OCI-LY7 (cell line): Measurements from ENCODE around the gene IFI27L1. TPM values are rescaled to one million over a fixed set of nuclear protein-coding genes. Genes with fewer than 3 reads are reported as not detected.

Experiments used
- BruUV-seq: library from RNA; stranded (reverse); fragments of 400-500 nt; replicated peaks from 2 replicates; lab custom pipeline; 2021; lab: Mats Ljungman, UMichigan
- CTCF ChIA-PET: fragments of 300-600 bp; sonication (Branson Sonifier 250); formaldehyde crosslinking; loops from one replicate; lab custom pipeline; 2022; ENCODE audit warnings: antibody characterized with exemption; ENCODE audit not compliant: unreplicated experiment; lab: Charles Lee
- POLR2A ChIA-PET: fragments of 300-600 bp; sonication (Branson Sonifier 250); formaldehyde crosslinking; loops from one replicate; lab custom pipeline; 2022; ENCODE audit warnings: antibody characterized with exemption; lab: Charles Lee
- DNase-seq: peaks from one replicate; pipeline ENCODE4 v3.0.0-alpha.2; 2015; ENCODE audit warnings: low spot score
- H2AFZ ChIP-seq: fragments of 200-600 bp; sonication (generic), shearing (Covaris generic); 2 replicates; pipeline ENCODE4 v1.6.1; 2014; ENCODE audit warnings: mild to moderate bottlenecking, antibody characterized with exemption, low read length, moderate library complexity
- H3K27ac ChIP-seq: fragments of 200-600 bp; sonication (generic); 2 replicates; pipeline ENCODE4 v1.5.1; 2014; ENCODE audit warnings: mixed run types, low read depth, mild to moderate bottlenecking, moderate library complexity, low read length, inconsistent platforms; ENCODE audit not compliant: poor library complexity, severe bottlenecking
- H3K36me3 ChIP-seq: fragments of 200-600 bp; sonication (generic); 2 replicates; pipeline ENCODE4 v1.6.1; 2014; ENCODE audit warnings: mild to moderate bottlenecking, antibody characterized with exemption, low read length, moderate library complexity, mixed read lengths; ENCODE audit not compliant: insufficient read depth
- H3K4me1 ChIP-seq: fragments of 200-600 bp; sonication (generic); 2 replicates; pipeline ENCODE4 v1.5.1; 2014; ENCODE audit warnings: mild to moderate bottlenecking, low read length; ENCODE audit not compliant: insufficient read depth, poor library complexity, severe bottlenecking
- H3K4me2 ChIP-seq: fragments of 200-600 bp; sonication (generic); 2 replicates; pipeline ENCODE4 v1.6.1; 2014; ENCODE audit warnings: mild to moderate bottlenecking, low read length
- H3K4me3 ChIP-seq: fragments of 200-600 bp; sonication (generic); 2 replicates; pipeline ENCODE4 v1.5.1; 2014; ENCODE audit warnings: mild to moderate bottlenecking, low read depth, low read length; ENCODE audit not compliant: poor library complexity, severe bottlenecking
- H3K79me2 ChIP-seq: fragments of 200-600 bp; sonication (generic); 2 replicates; pipeline ENCODE4 v1.6.1; 2016; ENCODE audit warnings: low read depth, mild to moderate bottlenecking, low read length, moderate library complexity, mixed read lengths; ENCODE audit not compliant: insufficient read depth
- H3K9me2 ChIP-seq: fragments of 200-600 bp; sonication (generic); 2 replicates; pipeline ENCODE4 v1.6.1; 2016; ENCODE audit warnings: mild to moderate bottlenecking, low read length, mixed read lengths; ENCODE audit not compliant: insufficient read depth
- H3K9me3 ChIP-seq: fragments of 200-600 bp; sonication (generic); 2 replicates; pipeline ENCODE4 v1.6.1; 2014; ENCODE audit warnings: mild to moderate bottlenecking, mixed run types, low read length, mixed read lengths
- H4K20me1 ChIP-seq: fragments of 200-600 bp; sonication (generic); 2 replicates; pipeline ENCODE4 v1.6.1; 2014; ENCODE audit warnings: mild to moderate bottlenecking, antibody characterized with exemption, low read length, moderate library complexity, mixed read lengths; ENCODE audit not compliant: insufficient read depth
- EZH2phosphoT487 ChIP-seq: fragments of 200-600 bp; sonication (generic); IDR thresholded peaks from 2 replicates; pipeline ENCODE4 v1.6.1; 2018; ENCODE audit warnings: low read depth, borderline replicate concordance, mild to moderate bottlenecking, mixed run types, antibody characterized with exemption, low read length, moderate library complexity, mixed read lengths
- intact Hi-C: fragments of 100-400 bp; cut with micrococcal nuclease; formaldehyde crosslinking; loops from one replicate; pipeline ENCODE4 v1.10.0; 2022; ENCODE audit not compliant: unreplicated experiment
- total RNA-seq, 2 experiments: library from RNA; depleted of rRNA in 1 of 2; stranded (reverse); fragments of >200 nt in 1 of 2; shearing (Covaris generic) in 1 of 2; gene quantifications; 2 replicates each; pipeline ENCODE4 v1.2.3, GENCODE V29; 2014 to 2022
- TF ChIP-seq, protein P1 (sequence below): fragments of 200-600 bp; sonication (generic); conservative IDR thresholded peaks from 2 replicates; pipeline ENCODE4 v1.5.1; 2014; ENCODE audit warnings: mild to moderate bottlenecking, antibody characterized with exemption, low read length, moderate library complexity, mixed read lengths

IFI27L1 gene
- total RNA-seq, 2 experiments from 2014 or later, result 49.0 to 61.5 TPM

DNA sequence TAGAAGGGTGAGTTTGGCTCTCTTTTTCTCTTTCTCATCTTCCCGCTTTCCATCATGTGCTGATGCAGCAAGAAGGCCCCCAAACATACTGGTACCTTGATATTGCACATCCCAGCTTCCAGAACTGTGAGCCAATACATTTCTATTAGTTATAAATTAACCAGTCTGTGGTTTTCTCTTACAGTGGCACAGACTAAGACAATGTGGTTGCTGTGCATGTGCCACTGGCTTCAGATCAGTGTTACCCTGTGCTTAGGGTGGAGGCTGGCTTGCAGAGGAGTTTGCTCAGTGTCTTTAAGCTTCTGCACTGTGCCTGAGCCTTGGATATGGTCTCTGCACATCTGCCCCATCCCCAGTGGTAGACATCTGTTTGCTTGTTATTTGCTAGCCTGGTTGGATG is 42.8 kb downstream of the IFI27L1 start:
- CTCF ChIA-PET, result interaction anchor here (0.5 kb wide), 1 partner anchor 1112 kb away, joined by 5 read pairs; no protein-coding TSS in a partner anchor
- H3K9me3 ChIP-seq, result no peaks in the 10 kb centered on the region
- H3K27ac ChIP-seq, result no peak overlapping the region
- H3K36me3 ChIP-seq, result no peaks in the 10 kb centered on the region
- BruUV-seq, result no TSS peak
- TF ChIP-seq, protein P1, sequence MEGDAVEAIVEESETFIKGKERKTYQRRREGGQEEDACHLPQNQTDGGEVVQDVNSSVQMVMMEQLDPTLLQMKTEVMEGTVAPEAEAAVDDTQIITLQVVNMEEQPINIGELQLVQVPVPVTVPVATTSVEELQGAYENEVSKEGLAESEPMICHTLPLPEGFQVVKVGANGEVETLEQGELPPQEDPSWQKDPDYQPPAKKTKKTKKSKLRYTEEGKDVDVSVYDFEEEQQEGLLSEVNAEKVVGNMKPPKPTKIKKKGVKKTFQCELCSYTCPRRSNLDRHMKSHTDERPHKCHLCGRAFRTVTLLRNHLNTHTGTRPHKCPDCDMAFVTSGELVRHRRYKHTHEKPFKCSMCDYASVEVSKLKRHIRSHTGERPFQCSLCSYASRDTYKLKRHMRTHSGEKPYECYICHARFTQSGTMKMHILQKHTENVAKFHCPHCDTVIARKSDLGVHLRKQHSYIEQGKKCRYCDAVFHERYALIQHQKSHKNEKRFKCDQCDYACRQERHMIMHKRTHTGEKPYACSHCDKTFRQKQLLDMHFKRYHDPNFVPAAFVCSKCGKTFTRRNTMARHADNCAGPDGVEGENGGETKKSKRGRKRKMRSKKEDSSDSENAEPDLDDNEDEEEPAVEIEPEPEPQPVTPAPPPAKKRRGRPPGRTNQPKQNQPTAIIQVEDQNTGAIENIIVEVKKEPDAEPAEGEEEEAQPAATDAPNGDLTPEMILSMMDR, result no peak
- TF ChIP-seq EZH2phosphoT487, result no peak
- no peak for DNase-seq
- no peaks in the 10 kb centered on the region for H4K20me1 ChIP-seq
- intact Hi-C loops, result no loop called here
- H3K4me3 ChIP-seq, result no peak overlapping the region
- POLR2A ChIA-PET, result interaction anchor here (1.5 kb wide), 1 partner anchor 24 kb away, joined by 4 read pairs; no protein-coding TSS in a partner anchor
- no peak overlapping the region for H3K4me2 ChIP-seq
- H3K79me2 ChIP-seq, result no peaks in the 10 kb centered on the region
- H3K4me1 ChIP-seq, result peaks cover 2% of the 10 kb centered on the region
- H2AFZ ChIP-seq, result no peak overlapping the region
- H3K9me2 ChIP-seq, result no peaks in the 10 kb centered on the region

DNA sequence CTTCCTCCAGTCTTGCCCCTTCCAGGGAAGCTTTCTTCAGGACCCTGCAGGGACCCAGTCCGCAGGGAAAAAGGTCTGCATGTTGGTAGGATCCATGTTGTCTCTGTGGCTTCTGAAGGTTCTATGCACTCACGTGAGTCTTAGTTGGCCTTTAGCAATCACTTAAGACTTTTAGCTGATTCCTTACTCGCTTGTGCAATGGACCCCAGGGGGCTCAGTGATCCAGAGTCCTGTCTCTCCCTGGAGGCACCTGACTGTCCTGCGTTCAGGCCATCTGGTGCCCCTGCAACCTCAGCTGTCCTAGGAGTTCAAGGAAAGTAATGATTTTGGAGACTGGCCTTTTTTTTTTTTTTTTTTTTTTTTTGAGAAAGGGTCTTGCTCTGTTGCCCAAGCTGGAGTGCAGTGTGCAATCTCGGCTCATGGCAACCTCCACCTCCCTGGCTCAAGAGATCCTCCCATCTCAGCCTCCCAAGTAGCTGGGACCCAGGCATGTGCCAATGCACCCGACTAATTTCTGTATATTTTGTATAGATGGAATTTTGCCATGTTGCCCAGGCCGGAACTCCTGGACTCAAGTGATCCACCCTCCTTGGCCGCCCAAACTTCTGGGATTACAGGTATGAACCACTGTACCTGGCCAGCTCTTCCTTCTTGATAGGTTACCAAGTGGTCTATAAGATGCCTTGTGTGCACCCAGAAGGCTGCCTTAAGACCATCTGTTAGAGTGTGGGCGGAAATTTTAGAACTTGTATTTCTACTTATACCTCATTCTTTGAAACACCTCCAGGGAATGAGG is 43.7 kb downstream of the IFI27L1 start:
- ChIA-PET CTCF (no interaction called here), POLR2A (interaction anchor here (1.5 kb wide), 1 partner anchor 25 kb away, joined by 4 read pairs; no protein-coding TSS in a partner anchor)
- peaks cover 6% of the 10 kb centered on the region for H3K4me1 ChIP-seq
- H3K9me3 ChIP-seq, result no peaks in the 10 kb centered on the region
- no peak overlapping the region for H2AFZ ChIP-seq
- no peak for DNase-seq
- H3K9me2 ChIP-seq, result no peaks in the 10 kb centered on the region
- H3K4me2 ChIP-seq, result no peak overlapping the region
- no peaks in the 10 kb centered on the region for H4K20me1 ChIP-seq
- no peak for TF ChIP-seq EZH2phosphoT487
- TF ChIP-seq, protein P1, result no peak
- H3K4me3 ChIP-seq, result no peak overlapping the region
- BruUV-seq, result no TSS peak
- H3K27ac ChIP-seq, result no peak overlapping the region
- H3K79me2 ChIP-seq, result no peaks in the 10 kb centered on the region
- intact Hi-C loops, result loop anchor here (5.0 kb wide), 1 partner anchor 42 kb away; the partner anchor contains the start of genes DDX24 and IFI27L1
- H3K36me3 ChIP-seq, result no peaks in the 10 kb centered on the region
